ENCODE data around the gene FGFR2. TPM values are rescaled to one million over a fixed set of nuclear protein-coding genes. Genes with fewer than 3 reads are reported as not detected.

The FGFR2 gene
- total and polyA plus RNA-seq, 4 donors = 11.4 to 69.9 (median 31.9) TPM

GRCh38 chr10:121453160-121453559 is 145.1 kb downstream of the FGFR2 start:
- H3K4me3 ChIP-seq (ENCODE audit: low read depth in 1 of 3, low read length in 3 of 3) = no peak overlapping the region
- 91% methylated on average over 3 of the region's 3 CpGs for whole genome bisulfite sequencing
- H3K27ac ChIP-seq (ENCODE audit: low read depth in 1 of 2, low read length in 2 of 2) = no peak overlapping the region
- TF ChIP-seq RXRA (IDR thresholded peaks at IDR 0.05) (no peak), SP1 (IDR thresholded peaks at IDR 0.05) (no peak), HNF4G (IDR thresholded peaks at IDR 0.05) (no peak), EGR1 (IDR thresholded peaks at IDR 0.05; ENCODE audit: low read depth in 2 of 2) (no peak), NR2F2 (IDR thresholded peaks at IDR 0.05) (no peak), REST (IDR thresholded peaks at IDR 0.05) (no peak), RAD21 (IDR thresholded peaks at IDR 0.05) (no peak), YY1 (IDR thresholded peaks at IDR 0.05) (no peak), TAF1 (conservative IDR thresholded peaks at IDR 0.05) (no peak), HNF4A (conservative IDR thresholded peaks at IDR 0.05) (no peak), JUND (IDR thresholded peaks at IDR 0.05) (no peak), CTCF (IDR thresholded peaks at IDR 0.05; ENCODE audit: low read depth, low read length, missing input control) (no peak), GABPA (IDR thresholded peaks at IDR 0.05 in 1 of 2, conservative IDR thresholded peaks at IDR 0.05 in 1 of 2) (no peak), FOXA1 (IDR thresholded peaks at IDR 0.05) (no peak)
- TF ChIP-seq, protein P1, sequence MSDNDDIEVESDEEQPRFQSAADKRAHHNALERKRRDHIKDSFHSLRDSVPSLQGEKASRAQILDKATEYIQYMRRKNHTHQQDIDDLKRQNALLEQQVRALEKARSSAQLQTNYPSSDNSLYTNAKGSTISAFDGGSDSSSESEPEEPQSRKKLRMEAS (IDR thresholded peaks at IDR 0.05) = no peak
- TF ChIP-seq, protein P2, sequence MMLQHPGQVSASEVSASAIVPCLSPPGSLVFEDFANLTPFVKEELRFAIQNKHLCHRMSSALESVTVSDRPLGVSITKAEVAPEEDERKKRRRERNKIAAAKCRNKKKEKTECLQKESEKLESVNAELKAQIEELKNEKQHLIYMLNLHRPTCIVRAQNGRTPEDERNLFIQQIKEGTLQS (IDR thresholded peaks at IDR 0.05) = no peak
- TF ChIP-seq, protein P3, sequence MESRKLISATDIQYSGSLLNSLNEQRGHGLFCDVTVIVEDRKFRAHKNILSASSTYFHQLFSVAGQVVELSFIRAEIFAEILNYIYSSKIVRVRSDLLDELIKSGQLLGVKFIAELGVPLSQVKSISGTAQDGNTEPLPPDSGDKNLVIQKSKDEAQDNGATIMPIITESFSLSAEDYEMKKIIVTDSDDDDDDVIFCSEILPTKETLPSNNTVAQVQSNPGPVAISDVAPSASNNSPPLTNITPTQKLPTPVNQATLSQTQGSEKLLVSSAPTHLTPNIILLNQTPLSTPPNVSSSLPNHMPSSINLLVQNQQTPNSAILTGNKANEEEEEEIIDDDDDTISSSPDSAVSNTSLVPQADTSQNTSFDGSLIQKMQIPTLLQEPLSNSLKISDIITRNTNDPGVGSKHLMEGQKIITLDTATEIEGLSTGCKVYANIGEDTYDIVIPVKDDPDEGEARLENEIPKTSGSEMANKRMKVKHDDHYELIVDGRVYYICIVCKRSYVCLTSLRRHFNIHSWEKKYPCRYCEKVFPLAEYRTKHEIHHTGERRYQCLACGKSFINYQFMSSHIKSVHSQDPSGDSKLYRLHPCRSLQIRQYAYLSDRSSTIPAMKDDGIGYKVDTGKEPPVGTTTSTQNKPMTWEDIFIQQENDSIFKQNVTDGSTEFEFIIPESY (IDR thresholded peaks at IDR 0.05) = no peak
- DNase-seq (ENCODE audit: low spot score) = no peak
- no peak overlapping the region for H3K9ac ChIP-seq (ENCODE audit: low read depth in 1 of 2, low read length in 2 of 2)
- H3K27me3 ChIP-seq (ENCODE audit: control insufficient read depth in 4 of 4, insufficient read depth in 4 of 4, low read length in 3 of 4) = no peaks in the 10 kb centered on the region
- H3K36me3 ChIP-seq (ENCODE audit: control insufficient read depth in 4 of 4, insufficient read depth in 3 of 4, low read depth in 1 of 4, low read length in 3 of 4) = no peaks in the 10 kb centered on the region
- H3K4me1 ChIP-seq (ENCODE audit: control insufficient read depth in 4 of 4, insufficient read depth in 4 of 4, low read length in 3 of 4) = peaks cover 2 to 6% (median 4%) of the 10 kb centered on the region in 4 donors
- no peaks in the 10 kb centered on the region for H3K9me3 ChIP-seq (ENCODE audit: control insufficient read depth in 4 of 4, low read length in 3 of 4)

All from liver (tissue), 9 donors.